GM12874 (cell line): ENCODE measurements around the gene RNF2.

Experiments
- CTCF ChIP-seq: IDR thresholded peaks from 2 replicates; pipeline ENCODE4 v1.5.1; 2011; ENCODE audit warnings: low read depth, mild to moderate bottlenecking, control low read depth, low read length, moderate library complexity; ENCODE audit not compliant: insufficient read depth

RNF2 gene

DNA sequence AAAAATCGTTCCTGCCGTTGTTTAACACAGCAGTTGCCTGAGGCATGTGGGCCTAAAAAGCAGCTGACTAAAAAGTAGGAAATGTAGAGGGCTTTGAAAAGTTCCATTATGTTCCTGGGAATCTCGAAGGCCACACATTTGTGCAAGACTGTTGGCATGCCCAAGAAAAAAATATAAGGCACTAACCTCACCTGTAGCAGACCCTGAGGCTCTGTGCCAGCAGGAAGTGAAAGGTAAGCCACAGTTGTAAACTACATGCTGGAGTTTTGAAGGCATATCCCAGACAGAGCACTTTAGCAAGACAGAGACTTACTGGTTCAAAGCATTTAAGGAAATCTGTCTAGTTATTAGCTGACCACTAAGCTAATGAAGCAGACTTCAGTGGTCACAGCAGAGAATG lies 58.7 kb downstream of the RNF2 start:
- no peak for TF ChIP-seq CTCF

DNA sequence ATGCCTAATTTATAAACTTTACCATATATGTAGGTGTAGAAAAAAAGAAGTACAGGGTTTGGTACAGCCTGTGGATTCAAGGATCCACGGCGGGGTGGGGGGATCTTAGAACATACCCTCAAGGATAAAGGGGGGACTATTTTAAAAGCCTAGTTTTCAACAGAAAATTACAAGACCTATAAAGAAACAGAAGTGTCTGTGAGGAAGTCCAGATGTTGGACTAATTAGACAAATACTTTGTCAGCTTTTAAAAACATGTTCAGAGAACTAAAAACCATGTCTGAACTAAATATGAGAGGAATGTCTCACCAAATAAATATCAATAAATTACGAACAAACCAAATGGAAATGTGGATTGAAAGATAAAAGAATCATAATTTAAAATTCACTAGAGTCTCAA lies 59.8 kb downstream of the RNF2 start:
- TF ChIP-seq CTCF: no peak

GRCh38 chr1:185108321-185108720 lies 63.0 kb downstream of the RNF2 start:
- no peak for TF ChIP-seq CTCF

- no peak for TF ChIP-seq CTCF
These were observed 64.8 kb downstream of the RNF2 start for GRCh38 chr1:185110145-185110544.

DNA sequence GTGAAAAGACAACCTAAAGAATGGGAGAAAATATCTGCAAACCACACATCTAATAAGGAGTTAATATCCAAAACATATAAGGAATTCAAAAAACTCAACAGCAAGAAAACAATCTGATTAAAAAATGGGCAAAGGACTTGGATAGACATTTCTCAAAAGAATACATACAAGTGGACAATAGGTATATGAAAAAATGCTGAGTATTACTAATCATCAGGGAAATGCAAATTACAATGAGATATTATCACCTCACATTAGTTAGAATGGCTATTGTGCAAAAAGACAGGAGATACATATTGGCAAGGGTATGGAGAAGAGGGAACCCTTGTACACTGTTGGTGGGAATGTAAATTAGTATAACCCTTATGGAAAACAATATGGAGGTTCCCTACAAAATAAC lies 66.5 kb downstream of the RNF2 start:
- TF ChIP-seq CTCF: no peak

DNA sequence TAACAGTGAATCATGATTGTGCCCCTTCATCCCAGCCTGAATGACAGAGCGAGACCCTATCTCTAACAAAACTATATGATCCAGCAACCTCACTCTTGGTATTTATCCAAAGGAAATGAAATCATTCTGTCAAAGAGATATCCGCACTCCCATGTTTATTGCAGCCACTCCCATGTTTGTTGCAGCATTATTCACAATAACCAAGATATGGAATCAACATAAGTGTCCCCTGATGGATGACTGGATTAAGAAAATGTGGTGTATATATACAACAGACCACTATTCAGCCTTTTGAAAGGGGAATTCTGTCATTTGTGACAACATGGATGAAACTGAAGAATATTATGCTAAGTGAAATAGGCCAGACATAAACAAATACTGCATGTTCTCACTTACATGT lies 67.0 kb downstream of the RNF2 start:
- TF ChIP-seq CTCF: no peak

DNA sequence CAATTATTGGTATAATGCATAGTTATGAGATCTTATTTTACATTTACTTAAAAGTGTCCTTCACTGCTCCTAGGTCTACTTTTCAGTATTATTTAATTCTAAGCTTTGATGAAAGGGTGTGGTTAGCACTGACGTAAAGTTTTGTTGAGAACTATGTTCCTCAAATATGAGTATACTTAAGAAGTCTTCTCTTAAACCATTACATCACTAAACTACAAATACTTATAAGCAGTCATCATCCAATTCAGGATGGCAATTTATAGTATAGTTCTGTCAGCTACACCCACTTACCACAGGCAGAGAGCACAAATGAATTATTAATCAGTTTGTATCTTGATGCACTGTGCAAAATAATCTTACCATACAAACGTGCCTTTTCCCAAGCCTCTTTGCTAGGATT lies 84.3 kb downstream of the RNF2 start:
- TF ChIP-seq CTCF: no peak

DNA sequence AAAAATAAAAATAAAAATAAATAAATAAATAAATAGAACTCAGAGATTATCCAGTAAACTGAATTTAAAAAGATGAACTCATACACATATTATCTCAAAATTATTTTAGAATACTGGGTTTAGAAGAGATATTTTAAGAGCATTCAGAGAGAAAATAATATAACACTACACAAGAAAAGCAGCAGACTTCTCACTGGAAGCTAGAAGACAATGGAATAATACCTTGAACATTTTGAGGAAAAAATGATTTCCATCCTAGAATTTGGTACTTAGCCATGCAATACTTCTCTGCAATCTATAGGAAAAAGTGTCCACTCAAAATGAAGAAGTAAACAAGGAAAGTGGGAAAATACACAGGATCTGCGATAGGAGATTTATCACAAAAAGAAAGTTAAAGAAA lies 87.2 kb downstream of the RNF2 start:
- TF ChIP-seq CTCF: no peak
